Liver (tissue), 9 donors: ENCODE results near the gene FGD2. TPM values are rescaled to one million over a fixed set of nuclear protein-coding genes. Genes with fewer than 3 reads are reported as not detected.

ENCODE experiments used
- DNase-seq: peaks from one replicate; pipeline ENCODE4 v3.0.0-alpha.2; 2017; ENCODE audit warnings: low spot score
- H3K27ac ChIP-seq, 2 donors: one replicate each; pipeline ENCODE4 v1.7.0; 2013; ENCODE audit warnings: inconsistent platforms in 2 of 2, low read length in 2 of 2, control low read depth in 1 of 2, low read depth in 1 of 2, mild to moderate bottlenecking in 1 of 2
- H3K27me3 ChIP-seq, 4 donors: one replicate each; pipeline versions ENCODE4 v1.6.1 to v1.7.0; 2013; ENCODE audit warnings: low read length in 3 of 4, inconsistent platforms in 1 of 4, mild to moderate bottlenecking in 1 of 4, moderate library complexity in 1 of 4; ENCODE audit not compliant: control insufficient read depth in 4 of 4, insufficient read depth in 4 of 4
- H3K36me3 ChIP-seq, 4 donors: one replicate each; pipeline versions ENCODE4 v1.6.1 to v1.7.0; 2013; ENCODE audit warnings: low read length in 3 of 4, mild to moderate bottlenecking in 3 of 4, low read depth in 1 of 4, moderate library complexity in 1 of 4; ENCODE audit not compliant: control insufficient read depth in 4 of 4, insufficient read depth in 3 of 4
- H3K4me1 ChIP-seq, 4 donors: one replicate each; pipeline versions ENCODE4 v1.6.1 to v1.7.0; 2013; ENCODE audit warnings: low read length in 3 of 4, mild to moderate bottlenecking in 3 of 4, moderate library complexity in 1 of 4; ENCODE audit not compliant: control insufficient read depth in 4 of 4, insufficient read depth in 4 of 4
- H3K4me3 ChIP-seq, 3 donors: one replicate each; pipeline versions ENCODE4 v1.6.1 to v1.7.0; 2013; ENCODE audit warnings: low read length in 3 of 3, control low read depth in 1 of 3, low read depth in 1 of 3, mild to moderate bottlenecking in 1 of 3
- H3K9ac ChIP-seq, 2 donors: one replicate each; pipeline ENCODE4 v1.7.0; 2013; ENCODE audit warnings: low read length in 2 of 2, mild to moderate bottlenecking in 2 of 2, moderate library complexity in 2 of 2, control low read depth in 1 of 2, low read depth in 1 of 2
- H3K9me3 ChIP-seq, 4 donors: one replicate each; pipeline versions ENCODE4 v1.6.1 to v1.7.0; 2013; ENCODE audit warnings: low read length in 3 of 4; ENCODE audit not compliant: control insufficient read depth in 4 of 4
- EGR1 ChIP-seq, 2 donors: IDR thresholded peaks; 2 replicates each; pipeline ENCODE4 v1.6.1; 2016 to 2018; ENCODE audit warnings: antibody characterized with exemption in 2 of 2, low read depth in 2 of 2
- FOXA1 ChIP-seq: IDR thresholded peaks from 2 replicates; pipeline ENCODE4 v1.6.1; 2016; ENCODE audit warnings: antibody characterized with exemption
- FOXA2 ChIP-seq: IDR thresholded peaks from 2 replicates; pipeline ENCODE4 v1.6.1; 2016; ENCODE audit warnings: antibody characterized with exemption
- GABPA ChIP-seq, 2 donors: IDR thresholded peaks in 1 of 2; conservative IDR thresholded peaks in 1 of 2; 2 replicates each; pipeline ENCODE4 v1.6.1; 2016; ENCODE audit warnings: antibody characterized with exemption in 2 of 2, mild to moderate bottlenecking in 1 of 2, moderate library complexity in 1 of 2
- HNF4A ChIP-seq, 2 donors: conservative IDR thresholded peaks; 2 replicates each; pipeline ENCODE4 v1.6.1; 2016; ENCODE audit warnings: antibody characterized with exemption in 2 of 2, mild to moderate bottlenecking in 2 of 2
- HNF4G ChIP-seq: IDR thresholded peaks from 2 replicates; pipeline ENCODE4 v1.6.1; 2016; ENCODE audit warnings: antibody characterized with exemption
- JUND ChIP-seq, 2 donors: IDR thresholded peaks; 2 replicates each; pipeline ENCODE4 v1.6.1; 2016; ENCODE audit warnings: antibody characterized with exemption in 2 of 2
- NR2F2 ChIP-seq: IDR thresholded peaks from 2 replicates; pipeline ENCODE4 v1.6.1; 2016; ENCODE audit warnings: antibody characterized with exemption
- RAD21 ChIP-seq, 2 donors: IDR thresholded peaks; 2 replicates each; pipeline ENCODE4 v1.6.1; 2016; ENCODE audit warnings: antibody characterized with exemption in 2 of 2, mild to moderate bottlenecking in 2 of 2
- RXRA ChIP-seq, 2 donors: IDR thresholded peaks; 2 replicates each; pipeline ENCODE4 v1.6.1; 2017 to 2018; ENCODE audit warnings: antibody characterized with exemption in 2 of 2, mild to moderate bottlenecking in 1 of 2
- SP1 ChIP-seq: IDR thresholded peaks from 2 replicates; pipeline ENCODE4 v1.6.1; 2018; ENCODE audit warnings: antibody characterized with exemption, mild to moderate bottlenecking
- TAF1 ChIP-seq: conservative IDR thresholded peaks from 2 replicates; pipeline ENCODE4 v1.6.1; 2016; ENCODE audit warnings: antibody characterized with exemption, mild to moderate bottlenecking
- YY1 ChIP-seq: IDR thresholded peaks from 2 replicates; pipeline ENCODE4 v1.6.1; 2016; ENCODE audit warnings: antibody characterized with exemption, mild to moderate bottlenecking
- WGBS: extraction: QIAGEN DNeasy Blood & Tissue Kit; methylation state at CpG from one replicate; pipeline ENCODE4 v1.1.7; 2013; 5-methylcytosine and 5-hydroxymethylcytosine counted together
- polyA plus RNA-seq, 2 donors: library from polyadenylated mRNA; stranded (reverse) in 1 of 2; unstranded in 1 of 2; fragments of 200-250 nt in 1 of 2; fragments of >200 nt in 1 of 2; fragmentation: Nextera tagmentation in 1 of 2; extraction: Ambion mirVana in 1 of 2; gene quantifications; one replicate each; pipeline versions ENCODE4 v1.2.1 to v1.2.3, GENCODE V29; 2013 to 2015
- total RNA-seq, 2 donors: library from RNA; depleted of rRNA; stranded (reverse); fragments of >200 nt; gene quantifications; one replicate each; pipeline ENCODE4 v1.2.3, GENCODE V29; 2014
- TF ChIP-seq, protein P1 (sequence below): fragments of 150-350 bp; IDR thresholded peaks from 2 replicates; pipeline ENCODE4 v1.5.1; 2017; ENCODE audit warnings: improper control_type of control experiment, low read depth, low read length; ENCODE audit not compliant: missing input control
- TF ChIP-seq, protein P2 (sequence below): IDR thresholded peaks from 2 replicates; pipeline ENCODE4 v1.6.1; 2016; ENCODE audit warnings: antibody characterized with exemption
- TF ChIP-seq, protein P3 (sequence below): IDR thresholded peaks from 2 replicates; pipeline ENCODE4 v1.6.1; 2016; ENCODE audit warnings: antibody characterized with exemption
- TF ChIP-seq, protein P4 (sequence below): IDR thresholded peaks from 2 replicates; pipeline ENCODE4 v1.6.1; 2016; ENCODE audit warnings: antibody characterized with exemption
- donor health status: healthy.
- donor health status: healthy.
- donor health status: healthy.
- donor health status: healthy.
- donor health status: healthy.

FGD2 gene
- total and polyA plus RNA-seq, 4 donors = 4.6 to 24.4 (median 9.1) TPM

DNA sequence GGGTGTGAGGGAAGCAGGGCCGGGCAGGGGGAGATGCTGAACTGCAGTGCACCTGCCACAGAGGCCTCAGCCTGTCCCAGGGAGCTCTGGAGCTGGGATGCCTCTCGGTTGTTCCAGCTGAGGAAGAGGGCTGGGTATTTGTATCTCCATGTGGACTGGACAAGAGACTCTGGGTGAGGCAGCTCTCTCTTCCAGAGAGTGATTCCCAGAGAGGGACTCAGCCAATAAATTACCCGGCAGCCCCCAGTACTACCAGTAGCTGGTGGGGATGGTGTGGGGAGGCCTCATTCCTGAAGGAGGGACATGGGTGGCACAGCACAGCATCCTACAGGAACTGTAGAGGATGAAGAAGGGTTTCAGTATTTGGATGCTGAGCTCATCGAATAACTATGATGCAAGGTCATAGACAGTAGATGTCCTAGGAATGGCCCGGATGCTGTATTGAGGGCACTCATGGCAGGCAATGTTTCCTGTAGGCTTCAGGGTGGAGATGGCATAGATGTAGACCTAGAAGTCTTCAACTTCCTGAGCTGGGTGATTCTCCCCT, 1.4 kb downstream of the FGD2 start (continued):
- TF ChIP-seq, protein P1, sequence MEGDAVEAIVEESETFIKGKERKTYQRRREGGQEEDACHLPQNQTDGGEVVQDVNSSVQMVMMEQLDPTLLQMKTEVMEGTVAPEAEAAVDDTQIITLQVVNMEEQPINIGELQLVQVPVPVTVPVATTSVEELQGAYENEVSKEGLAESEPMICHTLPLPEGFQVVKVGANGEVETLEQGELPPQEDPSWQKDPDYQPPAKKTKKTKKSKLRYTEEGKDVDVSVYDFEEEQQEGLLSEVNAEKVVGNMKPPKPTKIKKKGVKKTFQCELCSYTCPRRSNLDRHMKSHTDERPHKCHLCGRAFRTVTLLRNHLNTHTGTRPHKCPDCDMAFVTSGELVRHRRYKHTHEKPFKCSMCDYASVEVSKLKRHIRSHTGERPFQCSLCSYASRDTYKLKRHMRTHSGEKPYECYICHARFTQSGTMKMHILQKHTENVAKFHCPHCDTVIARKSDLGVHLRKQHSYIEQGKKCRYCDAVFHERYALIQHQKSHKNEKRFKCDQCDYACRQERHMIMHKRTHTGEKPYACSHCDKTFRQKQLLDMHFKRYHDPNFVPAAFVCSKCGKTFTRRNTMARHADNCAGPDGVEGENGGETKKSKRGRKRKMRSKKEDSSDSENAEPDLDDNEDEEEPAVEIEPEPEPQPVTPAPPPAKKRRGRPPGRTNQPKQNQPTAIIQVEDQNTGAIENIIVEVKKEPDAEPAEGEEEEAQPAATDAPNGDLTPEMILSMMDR = no peak
- TF ChIP-seq FOXA2 (no peak), EGR1 (IDR thresholded peaks at IDR 0.05; ENCODE audit: low read depth in 2 of 2) (no peak), HNF4G (no peak), YY1 (no peak), HNF4A (conservative IDR thresholded peaks at IDR 0.05) (no peak), FOXA1 (no peak), NR2F2 (no peak), SP1 (no peak), RAD21 (IDR thresholded peaks at IDR 0.05) (no peak)
- TF ChIP-seq, protein P2, sequence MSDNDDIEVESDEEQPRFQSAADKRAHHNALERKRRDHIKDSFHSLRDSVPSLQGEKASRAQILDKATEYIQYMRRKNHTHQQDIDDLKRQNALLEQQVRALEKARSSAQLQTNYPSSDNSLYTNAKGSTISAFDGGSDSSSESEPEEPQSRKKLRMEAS = no peak

DNA sequence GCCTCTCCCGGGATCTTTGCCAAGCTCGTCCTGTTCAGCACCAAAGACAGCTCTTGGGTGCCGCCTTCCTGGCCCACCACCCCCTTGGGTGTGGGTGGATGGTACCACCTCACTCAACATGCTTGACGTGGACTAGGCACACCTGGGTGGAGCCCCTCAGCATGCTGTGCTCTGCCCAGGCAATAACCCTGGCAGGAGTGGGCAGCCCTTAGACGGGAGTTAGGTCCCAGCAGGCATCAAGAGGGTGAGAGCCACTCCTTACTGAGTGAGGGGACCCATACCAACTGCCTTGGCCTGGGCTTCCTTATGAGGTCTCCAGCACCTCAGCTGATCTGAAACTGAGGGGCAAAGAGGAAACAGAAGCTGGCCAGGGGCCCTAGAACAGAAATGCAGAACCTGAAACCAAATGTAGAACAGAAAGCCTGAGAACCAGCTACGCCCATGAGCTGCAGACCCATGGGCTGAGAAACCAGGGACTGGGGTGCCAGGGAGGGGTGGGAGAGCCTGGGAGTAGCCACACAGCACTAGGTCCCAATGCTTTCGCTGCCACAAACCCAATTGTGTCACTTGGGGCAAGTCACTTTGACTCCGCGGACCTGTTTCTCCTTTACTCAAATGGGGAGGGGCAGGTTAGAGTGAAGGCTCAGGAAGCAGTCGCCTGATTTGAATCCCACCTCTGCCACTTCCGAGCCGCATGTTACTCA, 2.0 kb downstream of the FGD2 start:
- H3K27ac ChIP-seq = no peak overlapping the region
- H3K9me3 ChIP-seq = no peaks in the 10 kb centered on the region
- DNase-seq = no peak
- WGBS = 68% methylated on average over 12 of the region's 12 CpGs
- peak overlapping the region in 1 of 3 donors; percentile 33 for H3K4me3 ChIP-seq
- H3K27me3 ChIP-seq = no peaks in the 10 kb centered on the region
- no peaks in the 10 kb centered on the region for H3K36me3 ChIP-seq
- H3K9ac ChIP-seq = no peak overlapping the region
- no peak for TF ChIP-seq JUND (IDR thresholded peaks at IDR 0.05)
- no peak for TF ChIP-seq NR2F2
- no peak for TF ChIP-seq HNF4A (conservative IDR thresholded peaks at IDR 0.05)
- no peak for TF ChIP-seq RXRA (IDR thresholded peaks at IDR 0.05)
- no peak for TF ChIP-seq HNF4G
- no peak for TF ChIP-seq TAF1
- TF ChIP-seq, protein P3, sequence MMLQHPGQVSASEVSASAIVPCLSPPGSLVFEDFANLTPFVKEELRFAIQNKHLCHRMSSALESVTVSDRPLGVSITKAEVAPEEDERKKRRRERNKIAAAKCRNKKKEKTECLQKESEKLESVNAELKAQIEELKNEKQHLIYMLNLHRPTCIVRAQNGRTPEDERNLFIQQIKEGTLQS = no peak
- no peak for TF ChIP-seq SP1
- no peak for TF ChIP-seq FOXA2
- TF ChIP-seq, protein P2 = no peak
- no peak for TF ChIP-seq YY1
- no peak for TF ChIP-seq GABPA (IDR thresholded peaks at IDR 0.05 in 1 of 2, conservative IDR thresholded peaks at IDR 0.05 in 1 of 2)
- TF ChIP-seq, protein P4, sequence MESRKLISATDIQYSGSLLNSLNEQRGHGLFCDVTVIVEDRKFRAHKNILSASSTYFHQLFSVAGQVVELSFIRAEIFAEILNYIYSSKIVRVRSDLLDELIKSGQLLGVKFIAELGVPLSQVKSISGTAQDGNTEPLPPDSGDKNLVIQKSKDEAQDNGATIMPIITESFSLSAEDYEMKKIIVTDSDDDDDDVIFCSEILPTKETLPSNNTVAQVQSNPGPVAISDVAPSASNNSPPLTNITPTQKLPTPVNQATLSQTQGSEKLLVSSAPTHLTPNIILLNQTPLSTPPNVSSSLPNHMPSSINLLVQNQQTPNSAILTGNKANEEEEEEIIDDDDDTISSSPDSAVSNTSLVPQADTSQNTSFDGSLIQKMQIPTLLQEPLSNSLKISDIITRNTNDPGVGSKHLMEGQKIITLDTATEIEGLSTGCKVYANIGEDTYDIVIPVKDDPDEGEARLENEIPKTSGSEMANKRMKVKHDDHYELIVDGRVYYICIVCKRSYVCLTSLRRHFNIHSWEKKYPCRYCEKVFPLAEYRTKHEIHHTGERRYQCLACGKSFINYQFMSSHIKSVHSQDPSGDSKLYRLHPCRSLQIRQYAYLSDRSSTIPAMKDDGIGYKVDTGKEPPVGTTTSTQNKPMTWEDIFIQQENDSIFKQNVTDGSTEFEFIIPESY = no peak
- TF ChIP-seq FOXA1 = no peak
- no peaks in the 10 kb centered on the region for H3K4me1 ChIP-seq
